HG03097 (cell line): ENCODE measurements around the gene HEMK1.

ENCODE experiments used
- ATAC-seq: cut with Tn5 transposase; IDR thresholded peaks from one replicate; pipeline ENCODE4 v1.9.1; 2021; ENCODE audit not compliant: unreplicated experiment, low FRiP score

The HEMK1 gene

DNA sequence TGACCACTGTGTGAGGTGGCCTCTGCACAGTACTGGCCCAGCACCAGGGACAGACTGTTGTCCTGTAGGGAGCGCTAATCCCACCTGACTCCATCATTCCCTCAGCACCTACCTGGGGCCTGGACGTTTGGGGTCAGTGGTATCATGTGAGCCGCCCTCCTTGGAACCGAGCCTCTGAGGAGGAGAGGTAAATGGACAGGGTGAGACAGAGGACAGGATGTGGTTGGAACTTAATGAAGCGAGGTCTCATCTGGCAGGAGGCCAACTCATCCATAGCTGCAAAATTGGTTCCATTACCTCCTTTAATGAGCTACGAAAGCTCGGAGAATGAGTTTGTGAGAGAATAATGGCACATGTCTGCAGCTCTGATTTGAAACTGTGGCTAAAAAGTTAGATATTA lies 61.6 kb downstream of the HEMK1 start:
- no peak for ATAC-seq

DNA sequence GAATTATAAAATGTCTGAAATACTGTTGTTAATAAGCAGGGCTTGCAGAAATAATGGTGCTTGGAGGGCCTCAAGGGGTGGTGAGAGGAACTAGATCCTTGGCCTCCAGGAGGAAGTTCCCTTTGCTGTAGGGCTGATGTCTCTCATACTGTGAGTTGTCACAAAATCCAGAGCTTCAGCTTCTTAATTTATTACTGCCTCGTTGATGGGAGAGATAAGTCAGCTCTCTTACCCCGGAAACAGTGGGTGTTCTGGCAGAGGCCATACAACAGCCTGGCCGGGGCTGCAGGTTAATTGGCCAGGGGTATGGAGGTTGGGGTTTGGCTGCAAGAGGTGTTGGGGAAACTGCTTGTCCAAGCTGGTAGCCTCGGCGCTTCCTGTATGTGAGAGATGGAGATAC lies 63.1 kb downstream of the HEMK1 start:
- no peak for ATAC-seq

DNA sequence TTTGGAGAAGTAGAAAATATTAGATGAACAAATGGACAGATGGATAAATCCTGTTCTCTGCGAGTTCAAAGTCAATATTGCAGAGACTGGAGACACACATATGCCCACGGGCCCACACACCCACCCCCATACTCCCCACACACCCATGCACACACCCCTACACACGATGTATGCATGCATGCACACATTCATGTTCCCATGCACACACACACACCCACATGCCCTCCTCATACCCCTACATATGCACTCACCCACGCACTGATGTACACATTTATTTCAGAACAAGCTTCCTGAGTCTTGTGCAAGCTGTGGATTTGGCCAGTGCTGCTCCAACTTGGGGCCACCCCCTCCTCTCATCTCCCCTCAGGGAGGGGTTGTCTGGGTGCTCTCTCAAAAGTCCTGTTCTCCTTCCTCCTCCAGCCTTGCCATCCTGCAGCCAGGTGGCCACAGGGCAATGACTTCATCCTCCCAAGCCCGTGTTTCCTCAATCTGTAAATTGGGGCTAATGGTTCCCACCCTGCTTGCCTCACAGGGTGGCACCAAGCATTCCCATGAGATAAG lies 64.0 kb downstream of the HEMK1 start:
- ATAC-seq, result no peak

DNA sequence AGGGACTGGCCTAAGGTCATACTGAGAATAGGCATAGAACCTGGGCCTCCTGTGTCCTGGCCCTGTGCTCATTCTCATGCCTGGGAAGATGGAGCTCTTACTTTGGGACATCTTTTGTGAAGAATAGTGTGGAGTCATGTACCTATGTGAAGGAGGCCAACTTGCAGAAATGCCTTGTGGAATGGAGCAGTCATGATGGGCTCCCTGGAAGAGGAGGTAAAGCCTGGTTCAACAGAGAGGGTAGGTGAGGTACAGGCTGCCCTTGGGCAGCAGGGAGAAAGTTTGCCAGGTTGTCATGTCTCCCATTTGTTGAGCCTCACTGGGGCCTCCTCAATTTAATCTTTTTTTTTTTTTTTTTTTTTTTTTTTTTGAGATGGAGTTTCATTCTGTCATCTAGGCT lies 65.7 kb downstream of the HEMK1 start:
- no peak for ATAC-seq

DNA sequence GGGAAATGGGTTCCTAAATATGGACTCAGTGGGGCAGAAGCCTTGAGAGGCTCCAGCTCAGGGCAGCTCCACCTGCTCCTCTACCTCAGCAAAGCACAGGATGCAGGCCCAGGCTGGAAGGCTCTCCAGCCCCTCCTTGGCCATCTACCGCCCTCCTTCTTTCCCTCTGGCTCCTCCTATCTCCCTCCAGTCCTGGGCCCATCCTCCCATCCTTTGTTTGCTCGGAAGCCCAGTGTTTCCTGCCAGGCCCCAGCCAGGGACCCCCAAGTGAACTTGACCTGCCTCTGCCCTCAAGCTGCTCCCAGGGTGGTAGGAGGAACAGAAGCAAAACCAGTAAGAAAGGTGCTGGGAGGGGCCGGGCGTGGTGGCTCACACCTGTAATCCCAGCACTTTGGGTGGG lies 67.7 kb downstream of the HEMK1 start:
- ATAC-seq, result no peak

DNA sequence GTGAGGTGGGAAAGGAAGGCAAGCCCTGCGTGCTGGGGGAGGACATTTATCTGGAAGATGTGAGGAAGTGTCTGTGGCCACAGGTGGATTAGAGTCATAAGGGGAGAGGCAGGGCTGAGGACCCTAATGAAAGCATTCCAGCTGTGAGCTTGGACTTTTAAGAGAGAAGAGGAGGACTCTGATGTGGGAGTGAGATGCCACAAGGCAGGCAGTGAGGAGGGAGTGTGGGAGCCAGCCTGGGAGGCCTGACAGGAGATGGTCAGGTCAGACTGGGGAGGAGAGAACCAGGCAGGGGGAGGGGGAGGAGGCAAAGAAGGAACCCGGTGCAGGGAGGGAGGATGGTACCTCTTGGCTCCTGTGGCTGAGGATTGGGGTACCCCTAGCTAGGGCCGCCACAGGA lies 68.6 kb downstream of the HEMK1 start:
- ATAC-seq, result no peak

DNA sequence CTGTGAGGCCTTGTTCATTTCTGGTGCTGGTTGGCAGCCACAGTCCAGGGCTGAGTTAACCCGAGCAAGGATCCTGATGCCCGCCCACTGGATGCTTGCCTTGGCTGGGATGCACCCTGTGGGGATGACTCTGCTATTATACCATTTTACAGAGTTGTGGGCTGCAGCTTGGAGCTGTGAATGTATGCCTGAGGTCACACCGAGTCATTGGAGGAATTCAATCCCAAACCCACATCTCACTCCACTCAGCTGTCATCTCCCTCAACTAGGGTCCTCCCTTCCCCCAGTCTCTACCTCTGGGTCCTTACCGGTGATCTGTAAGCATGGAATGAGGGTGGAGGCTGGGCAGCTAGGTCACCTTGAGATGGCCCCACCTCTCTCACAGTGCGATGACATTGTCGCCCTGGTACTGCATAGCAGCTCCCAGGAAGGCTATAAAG lies 69.8 kb downstream of the HEMK1 start:
- ATAC-seq, result no peak

DNA sequence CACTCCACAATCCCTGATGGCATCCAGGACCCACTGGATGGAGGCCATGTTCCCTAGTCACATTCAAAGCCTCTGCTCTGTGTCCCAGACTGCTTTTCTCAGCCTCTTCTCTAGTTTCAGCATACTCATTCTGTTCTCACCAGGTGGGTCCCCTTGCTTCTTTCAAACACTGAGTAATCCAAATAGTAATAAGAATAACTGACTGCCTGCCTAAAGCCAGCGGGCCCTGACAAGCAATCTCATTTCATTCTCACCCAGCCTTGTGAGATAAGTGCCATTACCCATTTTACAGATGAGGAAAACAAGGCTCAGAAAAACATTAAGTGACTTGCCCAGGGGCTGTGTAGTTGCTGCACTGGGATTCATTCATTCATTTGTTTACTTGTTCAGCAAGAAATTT lies 73.1 kb downstream of the HEMK1 start:
- ATAC-seq, result no peak

DNA sequence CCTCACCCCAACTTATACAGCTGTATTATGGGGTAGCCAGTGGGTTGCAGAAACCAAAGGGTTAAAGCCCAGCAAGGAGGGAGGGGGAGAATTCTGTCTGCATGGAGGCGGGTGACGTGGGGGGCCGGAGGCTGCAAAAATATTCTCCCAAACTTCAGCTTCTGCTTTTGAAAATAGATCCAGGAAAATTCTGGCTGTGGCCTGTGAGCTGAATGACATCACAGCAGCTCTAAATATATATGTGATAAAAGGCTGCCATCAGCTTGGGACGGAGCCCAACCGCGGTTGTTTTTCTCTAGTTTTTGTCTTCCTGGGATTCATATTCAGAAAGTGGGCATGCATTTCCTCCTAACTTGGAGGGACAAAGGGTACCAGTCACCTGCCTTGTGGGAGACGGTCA lies 75.2 kb downstream of the HEMK1 start:
- no peak for ATAC-seq

DNA sequence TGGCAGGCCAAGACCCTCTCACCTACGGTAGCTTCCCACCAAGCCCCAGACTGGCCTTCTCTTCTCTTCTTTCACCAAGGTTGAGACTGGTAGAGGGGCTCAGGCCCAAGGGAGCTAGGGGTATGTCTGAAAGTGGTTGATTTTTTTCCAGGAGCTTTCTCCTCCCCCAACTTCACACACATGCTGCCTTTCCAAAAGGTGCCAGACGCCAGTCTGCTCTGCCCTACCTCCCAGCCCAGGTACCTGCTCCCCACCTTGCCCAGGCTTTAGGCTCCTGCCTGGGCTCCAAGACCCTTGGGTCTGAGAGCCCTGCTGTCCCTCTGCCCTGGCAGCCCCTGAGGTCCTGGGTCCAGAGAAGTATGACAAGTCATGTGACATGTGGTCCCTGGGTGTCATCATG lies 76.1 kb downstream of the HEMK1 start:
- ATAC-seq, result no peak
